Measurements from ENCODE around the gene SEC31A. TPM values are rescaled to one million over a fixed set of nuclear protein-coding genes. Genes with fewer than 3 reads are reported as not detected.
"Not testable (repeated sequence)": the region's sequence is repeated elsewhere in the genome, so short reads cannot be mapped to it uniquely, and the experiment has no call there.

The SEC31A gene
- total RNA-seq, 1 donor from 2014 or later, result 308 TPM

GRCh38 chr4:82823062-82823461, 67.9 kb downstream of the SEC31A start:
- Mint-ChIP-seq H3K27ac (no peak overlapping the region), H3K9me3 (no peaks in the 10 kb centered on the region), H3K36me3 (peaks cover 60% of the 10 kb centered on the region), H3K4me1 (no peaks in the 10 kb centered on the region), H3K4me3 (no peak overlapping the region), H3K27me3 (ENCODE audit: low read depth) (no peaks in the 10 kb centered on the region)
- no peak for TF ChIP-seq CTCF (IDR thresholded peaks at IDR 0.05; ENCODE audit: unreplicated experiment)
- no peak for DNase-seq (ENCODE audit: low spot score in 2 of 2, unreplicated experiment in 2 of 2)

GRCh38 chr4:82820689-82821088, 70.3 kb downstream of the SEC31A start:
- Mint-ChIP-seq H3K9me3 (no peaks in the 10 kb centered on the region), H3K27ac (no peak overlapping the region), H3K4me3 (no peak overlapping the region), H3K27me3 (ENCODE audit: low read depth) (no peaks in the 10 kb centered on the region), H3K4me1 (no peaks in the 10 kb centered on the region), H3K36me3 (peaks cover 52% of the 10 kb centered on the region)
- no peak for DNase-seq (ENCODE audit: low spot score in 2 of 2, unreplicated experiment in 2 of 2)
- TF ChIP-seq CTCF (IDR thresholded peaks at IDR 0.05; ENCODE audit: unreplicated experiment), result no peak

GRCh38 chr4:82818664-82819662, 72.0 kb downstream of the SEC31A start:
- H3K9me3 Mint-ChIP-seq, result no peaks in the 10 kb centered on the region
- TF ChIP-seq CTCF (IDR thresholded peaks at IDR 0.05; ENCODE audit: unreplicated experiment), result no peak

DNA sequence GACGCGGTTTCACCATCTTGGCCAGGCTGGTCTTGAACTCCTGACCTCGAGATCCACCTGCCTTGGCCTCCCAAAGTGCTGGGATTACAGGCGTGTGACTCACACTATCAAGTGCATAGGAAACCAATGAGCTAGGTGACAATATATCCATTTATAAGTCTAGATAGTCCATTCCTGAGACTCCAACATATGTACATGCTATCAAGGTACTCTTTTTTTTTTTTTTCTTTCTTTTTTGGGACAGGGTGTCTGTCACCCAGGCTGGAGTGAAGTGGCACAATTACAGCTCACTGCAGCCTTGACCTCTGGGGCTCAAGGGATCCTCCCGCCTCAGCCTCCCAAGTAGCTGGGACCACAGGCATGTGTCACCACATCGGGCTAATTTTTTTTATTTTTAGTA, 74.1 kb downstream of the SEC31A start:
- not testable (repeated sequence) for H3K4me3 Mint-ChIP-seq; H3K9me3 Mint-ChIP-seq; DNase-seq (ENCODE audit: low spot score in 2 of 2, unreplicated experiment in 2 of 2); H3K4me1 Mint-ChIP-seq; H3K27me3 Mint-ChIP-seq (ENCODE audit: low read depth)
- H3K27ac Mint-ChIP-seq, result peak overlapping the region; percentile 9
- peaks cover 27% of the 10 kb centered on the region for H3K36me3 Mint-ChIP-seq

More at GRCh38 chr4:82818664-82819662, 72.0 kb downstream of the SEC31A start:
- Mint-ChIP-seq H3K4me1 (no peaks in the 10 kb centered on the region), H3K36me3 (peaks cover 42% of the 10 kb centered on the region), H3K27ac (peak overlapping the region; percentile 50), H3K4me3 (no peak overlapping the region), H3K27me3 (ENCODE audit: low read depth) (no peaks in the 10 kb centered on the region)
- no peak for DNase-seq (ENCODE audit: low spot score in 2 of 2, unreplicated experiment in 2 of 2)

- Mint-ChIP-seq H3K27me3 (ENCODE audit: low read depth) (no peaks in the 10 kb centered on the region), H3K36me3 (peaks cover 12% of the 10 kb centered on the region), H3K4me1 (peaks cover 16% of the 10 kb centered on the region), H3K27ac (no peak overlapping the region), H3K9me3 (no peaks in the 10 kb centered on the region), H3K4me3 (no peak overlapping the region)
- TF ChIP-seq CTCF (IDR thresholded peaks at IDR 0.05; ENCODE audit: unreplicated experiment), result no peak
- DNase-seq (ENCODE audit: low spot score in 2 of 2, unreplicated experiment in 2 of 2), result no peak
Measured at GRCh38 chr4:82814034-82814433, 76.9 kb downstream of the SEC31A start.

- no peak for TF ChIP-seq CTCF (IDR thresholded peaks at IDR 0.05; ENCODE audit: unreplicated experiment)
- H3K36me3 Mint-ChIP-seq, result no peaks in the 10 kb centered on the region
- no peak overlapping the region for H3K27ac Mint-ChIP-seq
- H3K4me1 Mint-ChIP-seq, result peaks cover 16% of the 10 kb centered on the region
- H3K9me3 Mint-ChIP-seq, result no peaks in the 10 kb centered on the region
- DNase-seq (ENCODE audit: low spot score in 2 of 2, unreplicated experiment in 2 of 2), result no peak
- peaks cover 2% of the 10 kb centered on the region for H3K27me3 Mint-ChIP-seq (ENCODE audit: low read depth)
- no peak overlapping the region for H3K4me3 Mint-ChIP-seq
Measured at GRCh38 chr4:82811838-82812341, 79.1 kb downstream of the SEC31A start.

Data from mesothelial cell of epicardium (in vitro differentiated cells).